NB4 (cell line): ENCODE results near the gene L3MBTL2.

ENCODE experiments used
- CTCF ChIP-seq: IDR thresholded peaks from one replicate; pipeline ENCODE4 v1.5.1; 2012; ENCODE audit warnings: low read depth, low read length
- POLR2A ChIP-seq: IDR thresholded peaks from 2 replicates; pipeline ENCODE4 v1.6.1; 2011; ENCODE audit warnings: mild to moderate bottlenecking; ENCODE audit not compliant: insufficient read length; ENCODE audit errors: extremely low read depth

GRCh38 chr22:41280854-41281253, 75.7 kb downstream of the L3MBTL2 start:
- no peak for TF ChIP-seq CTCF
- no peak for TF ChIP-seq POLR2A
